Measurements from ENCODE around the gene RNASEL.
A peak's percentile ranks its signal among the peaks of the same experiment; 100 is the strongest.

RNASEL gene

DNA sequence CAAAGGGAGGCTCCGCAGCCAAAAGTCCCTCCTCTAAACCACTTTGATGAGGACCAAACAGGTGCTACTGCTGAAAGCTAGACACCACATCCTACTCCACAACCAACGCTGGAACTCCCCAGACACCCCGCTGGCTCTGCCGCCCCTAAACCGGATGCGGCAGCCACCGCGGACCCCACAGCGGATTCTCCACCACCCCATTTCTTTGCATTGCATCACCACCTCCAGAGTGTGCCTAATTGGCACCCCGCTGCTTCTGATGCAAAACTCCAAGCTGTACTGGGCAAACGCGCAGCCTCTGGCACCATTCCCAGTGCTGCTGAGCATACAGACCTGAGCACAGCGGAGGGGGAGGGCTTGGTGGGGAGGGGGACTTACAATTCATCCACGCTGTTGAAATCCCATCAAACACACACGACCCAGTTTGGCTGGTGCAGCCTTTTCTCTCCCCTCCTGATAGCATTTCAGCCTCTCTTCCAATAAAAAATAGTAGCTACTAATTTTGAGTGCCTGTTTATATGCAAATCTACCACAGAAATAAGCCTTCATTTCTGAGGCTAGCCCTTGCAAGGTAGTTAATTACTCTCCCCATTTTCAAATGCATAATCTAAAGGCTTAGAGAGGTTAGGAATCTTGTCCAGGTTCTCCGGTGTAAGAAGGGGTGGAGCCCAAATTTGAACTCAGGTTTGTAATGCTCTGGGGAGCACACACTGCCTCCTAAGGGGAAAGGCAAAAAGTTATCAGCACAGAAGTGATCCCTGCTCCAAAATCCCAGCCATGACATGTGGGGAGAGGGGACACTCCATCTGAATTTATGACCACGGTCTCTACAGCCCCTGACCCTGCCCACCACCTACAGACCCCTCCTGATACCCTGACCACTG lies 27.3 kb upstream of the RNASEL start:
- POLR2A ChIA-PET: interaction anchor here (3.0 kb wide), 1 partner anchor 13 kb away, joined by 20 read pairs; the partner anchor contains the start of gene RGS16

DNA sequence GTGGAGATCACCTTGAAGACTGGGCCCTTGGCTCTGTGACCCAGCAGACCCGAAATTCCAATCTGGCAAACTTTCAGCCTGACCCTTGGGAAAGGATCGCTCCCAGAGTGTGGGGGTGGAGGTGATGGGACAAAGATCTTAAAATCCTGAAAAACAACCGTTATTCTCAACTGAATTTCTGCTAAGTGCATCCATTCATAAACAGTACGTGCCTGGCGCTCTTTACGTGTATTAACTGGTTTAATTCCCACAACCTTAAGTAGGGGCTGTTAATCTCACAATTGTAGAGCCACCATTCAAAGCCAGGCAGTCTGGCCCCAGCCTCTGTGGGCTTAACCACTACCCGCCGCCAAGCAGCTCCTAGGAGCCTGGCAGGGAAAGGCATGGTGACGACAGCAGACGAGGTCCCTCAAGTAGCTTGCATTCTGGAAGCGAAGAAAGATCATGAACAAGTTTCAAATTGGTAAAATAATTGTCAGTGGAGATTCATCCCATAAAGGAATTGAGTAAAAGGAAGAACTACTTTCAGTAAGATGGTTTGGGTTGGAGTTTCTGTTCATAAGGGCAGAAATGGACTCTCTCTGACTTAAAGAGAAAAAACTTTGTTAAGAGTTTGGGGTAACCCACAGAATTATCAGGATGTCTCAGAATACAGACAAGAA lies 26.5 kb upstream of the RNASEL start:
- ChIA-PET POLR2A (interaction anchor here (3.0 kb wide), 1 partner anchor 12 kb away, joined by 20 read pairs; the partner anchor contains the start of gene RGS16), CTCF (interaction anchor here (1.2 to 41.1 kb wide), 11 partner anchors 9 to 530 kb away, joined by 3 to 1252 read pairs (median 4); partner anchors contain the start of genes NPL and RGS16)
- no peak for DNase-seq (ENCODE audit: extremely low spot score)
- TF ChIP-seq, protein P1, sequence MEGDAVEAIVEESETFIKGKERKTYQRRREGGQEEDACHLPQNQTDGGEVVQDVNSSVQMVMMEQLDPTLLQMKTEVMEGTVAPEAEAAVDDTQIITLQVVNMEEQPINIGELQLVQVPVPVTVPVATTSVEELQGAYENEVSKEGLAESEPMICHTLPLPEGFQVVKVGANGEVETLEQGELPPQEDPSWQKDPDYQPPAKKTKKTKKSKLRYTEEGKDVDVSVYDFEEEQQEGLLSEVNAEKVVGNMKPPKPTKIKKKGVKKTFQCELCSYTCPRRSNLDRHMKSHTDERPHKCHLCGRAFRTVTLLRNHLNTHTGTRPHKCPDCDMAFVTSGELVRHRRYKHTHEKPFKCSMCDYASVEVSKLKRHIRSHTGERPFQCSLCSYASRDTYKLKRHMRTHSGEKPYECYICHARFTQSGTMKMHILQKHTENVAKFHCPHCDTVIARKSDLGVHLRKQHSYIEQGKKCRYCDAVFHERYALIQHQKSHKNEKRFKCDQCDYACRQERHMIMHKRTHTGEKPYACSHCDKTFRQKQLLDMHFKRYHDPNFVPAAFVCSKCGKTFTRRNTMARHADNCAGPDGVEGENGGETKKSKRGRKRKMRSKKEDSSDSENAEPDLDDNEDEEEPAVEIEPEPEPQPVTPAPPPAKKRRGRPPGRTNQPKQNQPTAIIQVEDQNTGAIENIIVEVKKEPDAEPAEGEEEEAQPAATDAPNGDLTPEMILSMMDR (IDR thresholded peaks at IDR 0.05; ENCODE audit: control extremely low read depth, extremely low read depth, low read depth, missing control alignments): no peak

More for the DNA sequence above, 27.3 kb upstream of the RNASEL start:
- peak; percentile 75 for DNase-seq (ENCODE audit: extremely low spot score)
- CTCF ChIA-PET: interaction anchor here (0.7 to 41.1 kb wide), 9 partner anchors 8 to 219 kb away, joined by 3 to 1252 read pairs (median 5); partner anchors contain the start of genes NPL and RGS16
- TF ChIP-seq, protein P1 (IDR thresholded peaks at IDR 0.05; ENCODE audit: control extremely low read depth, extremely low read depth, low read depth, missing control alignments): no peak

DNA sequence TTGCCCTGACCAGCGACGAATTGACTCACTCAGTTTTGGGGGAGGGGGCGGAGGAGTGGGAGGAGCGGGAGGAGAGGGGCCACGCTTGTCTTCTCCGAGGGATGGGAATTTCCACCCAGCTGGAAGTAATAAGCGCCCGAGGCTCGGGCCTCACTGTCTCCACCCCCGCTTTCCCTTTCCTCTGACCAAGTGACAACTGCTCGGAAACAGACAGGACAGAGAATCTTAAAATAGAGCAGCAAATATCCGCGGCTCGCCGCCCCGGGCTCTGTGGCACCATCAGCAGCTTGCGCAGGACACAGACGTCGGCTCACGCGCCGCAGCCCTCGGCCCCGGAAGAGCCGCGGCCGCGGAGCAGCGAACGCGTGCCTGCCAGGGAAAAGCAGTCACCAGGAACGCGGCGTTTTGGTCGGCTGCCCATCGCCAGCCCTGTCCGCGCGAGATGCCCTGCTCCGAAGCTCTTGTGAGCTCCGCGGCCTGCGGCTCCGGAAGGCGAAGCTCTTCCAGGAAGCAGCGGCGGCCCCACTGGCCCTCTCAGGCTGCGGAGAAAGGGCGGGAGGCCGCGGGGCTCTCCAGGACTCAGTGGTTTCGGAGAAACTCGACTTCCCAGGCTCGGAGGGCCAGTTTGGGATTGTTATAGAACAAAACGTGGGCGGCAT lies 25.9 kb upstream of the RNASEL start:
- POLR2A ChIA-PET: interaction anchor here (3.0 kb wide), 1 partner anchor 11 kb away, joined by 20 read pairs; the partner anchor contains the start of gene RGS16
- TF ChIP-seq, protein P1 (IDR thresholded peaks at IDR 0.05; ENCODE audit: control extremely low read depth, extremely low read depth, low read depth, missing control alignments): no peak
- DNase-seq (ENCODE audit: extremely low spot score): peak; percentile 69
- CTCF ChIA-PET: interaction anchor here (1.2 to 41.1 kb wide), 10 partner anchors 10 to 530 kb away, joined by 3 to 1252 read pairs (median 4); partner anchors contain the start of genes NPL and RGS16

DNA sequence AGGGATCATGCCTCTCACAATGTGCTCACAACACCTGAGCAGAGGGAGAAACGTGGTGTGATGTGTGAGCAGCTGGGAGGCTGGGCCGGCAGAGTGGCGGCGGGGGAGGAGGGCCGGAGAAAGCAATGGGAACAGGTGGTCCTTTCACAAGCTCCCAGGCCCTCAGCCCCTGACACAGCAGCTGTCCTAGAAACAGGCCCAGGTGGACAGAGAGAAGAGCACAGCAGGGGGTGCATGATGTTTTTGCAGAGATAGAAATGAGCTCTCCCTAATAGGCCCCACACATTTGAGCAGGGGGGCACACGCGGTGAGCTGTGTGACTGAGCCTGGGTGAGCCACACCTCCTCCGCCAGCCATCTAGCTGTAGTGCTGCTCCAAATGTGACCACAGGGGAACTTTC lies 22.7 kb upstream of the RNASEL start:
- ChIA-PET POLR2A (interaction anchor here (1.5 kb wide), 1 partner anchor 7 kb away, joined by 4 read pairs; the partner anchor contains the start of gene RGS16), CTCF (interaction anchor here (4.5 to 41.1 kb wide), 3 partner anchors 11 to 175 kb away, joined by 25 to 1252 read pairs (median 159); partner anchors contain the start of genes NPL and RGS16)
- TF ChIP-seq, protein P1 (IDR thresholded peaks at IDR 0.05; ENCODE audit: control extremely low read depth, extremely low read depth, low read depth, missing control alignments): no peak
- no peak for DNase-seq (ENCODE audit: extremely low spot score)

DNA sequence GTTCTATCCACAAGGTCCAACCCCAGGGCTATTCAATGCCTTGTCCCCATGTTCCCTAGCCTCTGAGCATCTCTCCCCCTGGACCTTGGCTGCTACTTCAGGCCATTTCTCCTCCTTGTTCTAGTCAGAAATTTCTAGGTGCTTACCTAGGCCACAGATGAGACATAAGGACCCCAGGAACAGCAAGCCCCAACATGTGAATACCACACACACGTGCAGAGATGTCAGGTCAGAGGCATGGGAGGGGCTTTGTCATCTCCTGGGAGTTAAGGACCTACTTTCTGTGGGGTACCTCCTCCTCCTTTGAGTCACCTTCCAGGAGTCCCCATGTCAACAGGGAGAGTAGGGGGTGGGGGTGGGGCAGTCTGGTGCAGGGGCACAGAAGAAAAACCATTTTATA lies 22.3 kb upstream of the RNASEL start:
- ChIA-PET CTCF (interaction anchor here (7.7 to 41.1 kb wide), 2 partner anchors 11 to 175 kb away, joined by 159 to 1252 read pairs; partner anchors contain the start of genes NPL and RGS16), POLR2A (no interaction called here)
- no peak for DNase-seq (ENCODE audit: extremely low spot score)
- TF ChIP-seq, protein P1 (IDR thresholded peaks at IDR 0.05; ENCODE audit: control extremely low read depth, extremely low read depth, low read depth, missing control alignments): no peak

Measured in GM10248 (cell line).